ENCODE data around the gene PFDN4. TPM values are rescaled to one million over a fixed set of nuclear protein-coding genes. Genes with fewer than 3 reads are reported as not detected.

PFDN4 gene
- polyA plus RNA-seq, 1 of the 3 experiments (the other 2 are of a cell fraction): 44.0 TPM

DNA sequence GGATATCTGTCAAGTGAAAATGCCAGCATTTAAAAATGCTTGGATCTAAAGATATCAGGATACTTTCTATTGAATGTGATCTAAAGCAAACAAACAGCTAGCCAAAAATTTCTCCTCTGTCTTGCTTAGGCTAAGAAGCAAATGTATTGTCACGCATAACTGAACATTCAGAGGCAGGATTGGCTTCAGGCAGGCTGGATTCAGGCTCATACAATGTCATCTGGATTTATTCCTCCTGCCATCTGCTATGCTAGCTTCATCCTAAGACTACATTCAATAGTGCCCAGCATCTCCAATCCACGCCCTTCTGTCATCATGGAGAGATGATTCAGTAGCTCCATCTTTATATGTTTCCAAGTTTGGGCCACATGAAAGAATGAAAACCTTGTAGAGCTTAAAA is 27.1 kb downstream of the PFDN4 start:
- Histone ChIP-seq H3K9me2 (no peaks in the 10 kb centered on the region), H4K20me1 (ENCODE audit: insufficient read depth) (no peaks in the 10 kb centered on the region), H3K27ac (ENCODE audit: low read depth in 2 of 2, low read length in 1 of 2) (no peak overlapping the region), H3K9me3 (no peaks in the 10 kb centered on the region), H2AFZ (ENCODE audit: low read depth) (no peak overlapping the region), H3K4me1 (ENCODE audit: control insufficient read depth in 1 of 2, insufficient read depth in 2 of 2, low read depth in 1 of 2, low read length in 1 of 2) (no peaks in the 10 kb centered on the region), H3K36me3 (replicated peaks in 1 of 2; ENCODE audit: control insufficient read depth in 1 of 2, insufficient read depth in 2 of 2, low read length in 1 of 2) (no peaks in the 10 kb centered on the region), H3K4me2 (no peak overlapping the region), H3K27me3 (ENCODE audit: insufficient read depth) (no peaks in the 10 kb centered on the region), H3F3A (replicated peaks; ENCODE audit: insufficient read depth) (peaks cover under 1% of the 10 kb centered on the region), H3K9ac (no peak overlapping the region), H3K4me3 (ENCODE audit: low read depth in 2 of 2, low read length in 1 of 2) (no peak overlapping the region), H3K79me2 (ENCODE audit: insufficient read depth) (no peaks in the 10 kb centered on the region)
- CTCF ChIA-PET: interaction anchor here (1.5 to 1.6 kb wide), 2 partner anchors 15 to 27 kb away, joined by 3 to 4 read pairs; partner anchors contain the start of gene PFDN4
- WGBS (ENCODE audit: low lambda C conversion rate): 38% methylated on average over 2 of the region's 2 CpGs
- POLR2A ChIA-PET: no interaction called here
- no peak for DNase-seq
- TF ChIP-seq POLR2AphosphoS5 (IDR thresholded peaks at IDR 0.05; ENCODE audit: low read depth, low read length): no peak
- no peak for TF ChIP-seq RCOR1 (IDR thresholded peaks at IDR 0.05; ENCODE audit: low read length)
- TF ChIP-seq, protein P1, sequence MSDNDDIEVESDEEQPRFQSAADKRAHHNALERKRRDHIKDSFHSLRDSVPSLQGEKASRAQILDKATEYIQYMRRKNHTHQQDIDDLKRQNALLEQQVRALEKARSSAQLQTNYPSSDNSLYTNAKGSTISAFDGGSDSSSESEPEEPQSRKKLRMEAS (IDR thresholded peaks at IDR 0.05; ENCODE audit: low read depth): no peak
- TF ChIP-seq GATA2 (CRISPR knock-in tag; IDR thresholded peaks at IDR 0.05): no peak
- no peak for TF ChIP-seq JUND (IDR thresholded peaks at IDR 0.05)
- TF ChIP-seq RFX5 (IDR thresholded peaks at IDR 0.05; ENCODE audit: low read length): no peak
- TF ChIP-seq USF2 (IDR thresholded peaks at IDR 0.05; ENCODE audit: borderline replicate concordance, low read depth, low read length): no peak
- TF ChIP-seq SMC3 (IDR thresholded peaks at IDR 0.05; ENCODE audit: low read depth, low read length): no peak
- no peak for TF ChIP-seq FOXJ3 (CRISPR knock-in tag; IDR thresholded peaks at IDR 0.05)
- no peak for TF ChIP-seq USF1 (IDR thresholded peaks at IDR 0.05; ENCODE audit: borderline replicate concordance, low read depth)
- TF ChIP-seq REST (IDR thresholded peaks at IDR 0.05; ENCODE audit: low read depth, low read length): no peak
- TF ChIP-seq TCF12 (IDR thresholded peaks at IDR 0.05): no peak
- no peak for TF ChIP-seq NRF1 (IDR thresholded peaks at IDR 0.05; ENCODE audit: low read depth, low read length)
- TF ChIP-seq, protein P2, sequence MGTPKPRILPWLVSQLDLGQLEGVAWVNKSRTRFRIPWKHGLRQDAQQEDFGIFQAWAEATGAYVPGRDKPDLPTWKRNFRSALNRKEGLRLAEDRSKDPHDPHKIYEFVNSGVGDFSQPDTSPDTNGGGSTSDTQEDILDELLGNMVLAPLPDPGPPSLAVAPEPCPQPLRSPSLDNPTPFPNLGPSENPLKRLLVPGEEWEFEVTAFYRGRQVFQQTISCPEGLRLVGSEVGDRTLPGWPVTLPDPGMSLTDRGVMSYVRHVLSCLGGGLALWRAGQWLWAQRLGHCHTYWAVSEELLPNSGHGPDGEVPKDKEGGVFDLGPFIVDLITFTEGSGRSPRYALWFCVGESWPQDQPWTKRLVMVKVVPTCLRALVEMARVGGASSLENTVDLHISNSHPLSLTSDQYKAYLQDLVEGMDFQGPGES (IDR thresholded peaks at IDR 0.05; ENCODE audit: low read depth, low read length): no peak
- TF ChIP-seq EZH2phosphoT487 (IDR thresholded peaks at IDR 0.05; ENCODE audit: borderline replicate concordance, low read depth): no peak
- no peak for TF ChIP-seq SIN3A (IDR thresholded peaks at IDR 0.05; ENCODE audit: borderline replicate concordance, low read depth, low read length)
- no peak for TF ChIP-seq YY1 (IDR thresholded peaks at IDR 0.05; ENCODE audit: low read depth)
